Amniotic epithelial cell (primary cell): ENCODE measurements around the gene NUP54.

Source experiments
- DNase-seq: peaks from one replicate; pipeline ENCODE4 v3.0.0-alpha.2; 2010; ENCODE audit warnings: low read depth

The NUP54 gene

GRCh38 chr4:76144546-76144945 is 3.7 kb downstream of the NUP54 start:
- DNase-seq, result no peak

- DNase-seq, result no peak
Measured at GRCh38 chr4:76141241-76141640, 7.0 kb downstream of the NUP54 start.

- no peak for DNase-seq
Measured at GRCh38 chr4:76127754-76128153, 20.4 kb downstream of the NUP54 start.

- DNase-seq, result peak; percentile 52
Measured at GRCh38 chr4:76125816-76126215, 22.4 kb downstream of the NUP54 start.

GRCh38 chr4:76120199-76120598 is 28.0 kb downstream of the NUP54 start:
- DNase-seq, result no peak

- no peak for DNase-seq
Measured at GRCh38 chr4:76117536-76117935, 30.7 kb downstream of the NUP54 start.

GRCh38 chr4:76116821-76117220 is 31.4 kb downstream of the NUP54 start:
- DNase-seq, result no peak

GRCh38 chr4:76108467-76109181 is 39.6 kb downstream of the NUP54 start:
- peak; percentile 79 for DNase-seq

GRCh38 chr4:76106442-76106841 is 41.8 kb downstream of the NUP54 start:
- no peak for DNase-seq

GRCh38 chr4:76105652-76106051 is 42.5 kb downstream of the NUP54 start:
- DNase-seq, result no peak

- DNase-seq, result no peak
Measured at GRCh38 chr4:76096076-76096475, 52.1 kb downstream of the NUP54 start.

- no peak for DNase-seq
Measured at GRCh38 chr4:76095568-76095967, 52.6 kb downstream of the NUP54 start.

GRCh38 chr4:76091052-76091451 is 57.1 kb downstream of the NUP54 start:
- no peak for DNase-seq

GRCh38 chr4:76090241-76090691 is 57.9 kb downstream of the NUP54 start:
- peak; percentile 100 for DNase-seq

GRCh38 chr4:76088719-76089118 is 59.5 kb downstream of the NUP54 start:
- DNase-seq, result no peak

- peak; percentile 67 for DNase-seq
Measured at GRCh38 chr4:76087007-76087769, 61.0 kb downstream of the NUP54 start.

- DNase-seq, result no peak
Measured at GRCh38 chr4:76084542-76084941, 63.7 kb downstream of the NUP54 start.

GRCh38 chr4:76083386-76083988 is 64.7 kb downstream of the NUP54 start:
- DNase-seq, result no peak

GRCh38 chr4:76078033-76078613 is 70.1 kb downstream of the NUP54 start:
- peak; percentile 69 for DNase-seq

GRCh38 chr4:76074993-76075600 is 73.1 kb downstream of the NUP54 start:
- no peak for DNase-seq

GRCh38 chr4:76074468-76074867 is 73.7 kb downstream of the NUP54 start, which contains the start of gene ART3:
TSS of gene ART3 (plus strand) at chr4:76074709. CDS start at chr4:76075890, 1,181 bp downstream.
- peak; percentile 36 for DNase-seq

GRCh38 chr4:76072760-76073159 is 75.4 kb downstream of the NUP54 start:
- no peak for DNase-seq
